Stimulated activated CD4-positive, alpha-beta T cell treated with anti-CD3 and anti-CD28 coated beads, TNF-alpha, amount 100 ng/mL, for 1 hour (primary cell): ENCODE data around the gene API5.

Experiments
- DNase-seq, 3 donors: peaks; one replicate each; pipeline ENCODE4 v3.0.0-alpha.2; 2020; ENCODE audit warnings: low read depth in 3 of 3, low spot score in 1 of 3

The API5 gene

DNA sequence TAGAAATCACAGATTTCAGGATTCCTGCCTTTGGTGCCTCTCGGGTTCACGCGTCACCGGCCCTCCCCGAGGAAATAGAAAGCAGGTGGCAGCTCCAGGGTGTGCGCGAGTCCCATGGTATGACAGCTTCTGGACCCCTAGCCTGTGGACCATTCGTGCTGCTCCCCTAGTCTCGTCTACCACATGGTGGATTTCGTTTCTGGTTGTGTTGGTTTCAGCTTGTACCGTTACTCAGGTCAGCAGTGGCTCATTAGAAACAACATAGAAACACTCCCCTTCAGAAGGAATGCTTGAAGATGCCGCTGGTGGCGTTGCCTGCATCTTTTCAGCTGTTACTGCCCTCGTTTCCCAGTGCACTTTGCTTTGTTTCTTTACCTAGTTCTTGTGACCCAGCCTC is 47.6 kb downstream of the API5 start:
- no peak for DNase-seq

GRCh38 chr11:43360361-43361032 is 48.7 kb downstream of the API5 start:
- no peak for DNase-seq

DNA sequence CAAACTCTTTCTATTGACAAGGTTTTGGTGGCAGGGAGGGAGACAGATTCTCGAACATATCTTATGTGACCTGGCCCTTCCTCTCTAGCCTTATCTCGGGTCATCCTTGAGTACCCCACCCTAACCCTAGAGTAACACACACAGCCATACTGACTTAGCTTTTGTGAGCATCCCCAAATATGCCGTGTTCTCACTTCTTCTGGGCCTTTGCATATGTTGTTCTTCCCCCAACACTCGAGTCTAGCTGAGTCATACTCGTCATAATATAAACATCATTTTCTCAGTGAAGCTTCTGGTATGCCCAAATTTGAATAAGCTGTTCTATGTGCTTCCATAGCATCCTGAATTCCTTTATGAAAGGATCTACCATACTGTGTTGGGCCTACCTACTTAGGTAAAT is 54.9 kb downstream of the API5 start:
- no peak for DNase-seq

GRCh38 chr11:43367382-43368178 is 55.8 kb downstream of the API5 start:
- no peak for DNase-seq

- no peak for DNase-seq
These were observed 64.3 kb downstream of the API5 start for GRCh38 chr11:43376065-43376464.

- no peak for DNase-seq
These were observed 64.8 kb downstream of the API5 start for GRCh38 chr11:43376594-43376993.

DNA sequence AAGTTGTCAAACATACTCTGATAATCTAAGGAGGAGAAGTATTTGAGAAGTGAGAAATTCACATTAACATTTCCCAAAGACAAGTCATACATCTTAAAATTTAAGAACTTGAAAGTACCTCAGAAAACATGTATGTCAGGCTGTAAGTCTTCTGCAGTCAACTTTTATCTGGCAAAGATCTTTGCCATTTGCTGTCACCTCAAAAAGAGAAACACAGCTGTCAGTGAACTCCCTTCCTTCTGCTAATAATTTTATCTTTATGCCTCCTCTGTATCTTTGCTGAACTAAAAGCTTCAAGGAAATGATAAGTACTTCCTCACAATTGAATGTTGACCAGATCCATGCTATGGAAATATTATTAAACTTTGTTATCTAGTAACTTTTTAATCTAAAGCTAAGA is 65.6 kb downstream of the API5 start:
- DNase-seq, result no peak

DNA sequence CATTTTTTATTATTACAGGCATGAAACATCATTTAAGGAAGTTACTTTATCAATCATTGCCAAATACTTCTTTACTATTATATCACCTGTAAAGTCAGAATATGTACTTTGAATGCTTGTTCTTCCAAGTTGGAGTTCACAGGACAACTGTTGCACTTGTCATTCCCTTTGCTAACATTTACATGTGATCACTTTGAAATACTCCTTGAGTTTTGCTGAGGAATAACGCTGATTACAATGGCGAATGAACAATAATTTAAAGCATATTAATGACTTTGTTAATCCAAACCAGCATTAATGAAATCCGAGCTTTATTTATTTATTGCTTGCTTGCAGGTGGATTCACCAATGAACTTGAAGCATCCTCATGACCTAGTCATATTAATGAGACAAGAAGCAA is 67.1 kb downstream of the API5 start:
- DNase-seq, result no peak

- no peak for DNase-seq
These were observed 70.0 kb downstream of the API5 start for GRCh38 chr11:43381802-43382201.

DNA sequence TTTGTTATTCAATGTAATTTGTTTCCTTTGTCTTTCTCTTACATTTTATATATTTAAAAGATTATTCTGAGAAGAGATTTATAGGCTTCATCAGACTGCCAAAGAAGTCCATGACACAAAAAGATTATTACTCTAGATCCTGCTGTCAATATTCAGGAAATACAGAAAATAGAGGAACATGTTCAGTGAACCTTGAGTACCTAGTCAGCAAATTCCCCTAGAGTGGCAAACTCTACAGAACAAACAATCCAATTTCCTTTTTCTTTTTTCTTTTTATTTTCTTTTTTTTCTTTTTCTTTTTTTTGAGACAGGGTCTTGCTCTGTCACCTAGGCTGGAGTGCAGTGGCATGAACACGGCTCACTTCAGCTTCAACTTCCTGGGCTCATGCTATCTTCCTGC is 70.8 kb downstream of the API5 start:
- no peak for DNase-seq

DNA sequence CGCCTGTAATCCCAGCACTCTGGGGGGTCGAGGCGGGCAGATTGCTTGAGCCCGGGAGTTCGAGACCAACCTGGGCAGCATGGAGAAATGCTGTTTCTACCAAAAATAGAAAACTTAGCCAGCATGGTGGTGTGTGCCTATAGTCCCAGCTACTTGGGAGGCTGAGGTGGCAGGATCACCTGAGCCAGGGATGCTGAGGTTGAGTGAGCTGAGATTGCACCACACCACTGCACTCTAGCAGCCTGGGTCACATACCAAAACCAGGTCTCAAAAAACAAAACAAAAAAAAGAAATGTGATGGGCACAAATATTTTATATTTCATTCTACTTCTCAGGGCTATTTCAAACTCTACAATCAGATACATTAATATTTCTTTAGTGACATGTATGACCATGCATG is 72.6 kb downstream of the API5 start:
- no peak for DNase-seq

GRCh38 chr11:43392713-43393112 is 80.9 kb downstream of the API5 start:
- DNase-seq, result no peak

- DNase-seq, result no peak
These were observed 82.1 kb downstream of the API5 start for GRCh38 chr11:43393765-43394355.
